NCI-H2029 (cell line): Measurements from ENCODE around the gene ILF3.

Experiments
- DNase-seq: peaks from one replicate; lab custom pipeline; 2025; lab: John Stamatoyannopoulos, UW

The ILF3 gene

DNA sequence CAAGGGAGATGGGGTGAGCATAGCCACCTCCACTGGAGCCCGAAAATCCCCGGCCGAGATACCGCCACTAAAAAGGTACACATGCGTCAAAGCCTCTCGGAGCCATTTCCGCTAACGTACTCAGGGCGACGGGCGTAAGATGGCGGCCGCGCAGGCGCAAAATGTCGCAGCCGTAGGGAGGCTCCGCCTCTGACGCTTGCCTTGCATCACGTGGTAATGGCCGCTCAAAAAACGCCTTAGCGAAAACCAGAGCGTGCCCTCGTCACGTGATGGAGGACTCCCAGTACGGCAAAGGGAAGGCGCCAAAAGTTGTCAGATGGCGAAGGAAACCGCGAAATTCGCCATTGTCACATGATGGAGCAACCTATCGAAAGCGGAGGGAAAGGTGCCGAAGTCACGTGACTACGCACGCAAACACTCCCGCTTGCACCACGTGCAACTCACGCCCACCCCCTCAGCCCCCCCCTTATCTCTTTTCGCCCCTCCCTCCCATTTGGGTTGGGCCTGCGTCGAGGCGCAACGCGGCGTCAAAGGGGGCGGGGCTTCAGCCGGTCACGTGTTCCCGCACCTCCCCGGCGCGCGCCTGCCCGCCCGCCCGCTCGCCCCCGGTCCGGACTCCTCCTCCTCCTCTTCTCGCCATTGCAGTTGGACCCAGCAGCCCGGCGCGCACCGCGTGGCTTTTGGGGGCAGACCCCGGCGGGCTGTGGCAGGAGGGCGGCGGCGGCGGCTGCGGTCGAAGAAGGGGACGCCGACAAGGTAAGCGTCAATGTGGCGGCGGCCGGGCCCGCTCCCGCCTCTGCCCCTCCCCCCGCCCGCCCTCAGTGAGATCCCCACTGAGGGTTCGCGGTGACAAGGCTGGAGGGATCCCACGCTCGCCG is at the start of gene ILF3:
Gene ILF3, plus strand, starts transcription at position 615 of the 878 bp plus-strand sequence. CDS start 16,260 bp downstream, outside the sequence.
- peak; percentile 100 for DNase-seq

- no peak for DNase-seq
Measured at GRCh38 chr19:10604460-10604980, 49.6 kb upstream of the ILF3 start.

- DNase-seq = no peak
Measured at GRCh38 chr19:10611907-10612306, 42.2 kb upstream of the ILF3 start.

DNA sequence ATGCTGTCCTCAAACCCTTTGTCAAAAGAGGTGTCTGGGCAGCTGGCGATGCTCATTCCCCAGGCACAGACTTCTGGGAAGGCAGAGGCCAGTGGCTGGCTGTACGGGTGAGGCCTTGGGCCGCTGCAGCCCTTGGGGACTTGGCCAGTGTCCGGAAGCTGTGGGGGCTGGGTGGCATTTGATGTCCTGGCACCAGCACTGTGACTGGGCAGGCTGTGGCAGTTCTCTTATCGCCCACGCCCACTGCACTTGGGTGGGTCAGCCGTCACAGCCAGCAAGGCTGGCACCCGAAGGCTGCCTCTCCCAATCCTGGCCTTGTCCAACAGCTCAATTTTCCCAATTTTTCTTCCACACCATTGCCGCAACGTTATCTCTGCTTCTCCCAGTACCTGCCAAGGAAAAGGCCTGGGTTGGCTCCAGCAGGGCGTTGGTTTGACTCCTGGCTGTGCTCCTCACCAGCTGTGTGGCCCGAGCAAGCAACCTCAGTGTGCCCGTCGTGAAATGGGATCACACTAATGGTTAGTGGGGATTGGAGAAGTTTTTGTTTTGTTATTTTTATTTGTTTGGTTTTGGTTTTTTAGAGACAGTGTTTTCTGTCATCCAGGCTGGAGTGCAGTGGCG is 41.5 kb upstream of the ILF3 start:
- no peak for DNase-seq

GRCh38 chr19:10615429-10616023 is 38.6 kb upstream of the ILF3 start:
- no peak for DNase-seq

DNA sequence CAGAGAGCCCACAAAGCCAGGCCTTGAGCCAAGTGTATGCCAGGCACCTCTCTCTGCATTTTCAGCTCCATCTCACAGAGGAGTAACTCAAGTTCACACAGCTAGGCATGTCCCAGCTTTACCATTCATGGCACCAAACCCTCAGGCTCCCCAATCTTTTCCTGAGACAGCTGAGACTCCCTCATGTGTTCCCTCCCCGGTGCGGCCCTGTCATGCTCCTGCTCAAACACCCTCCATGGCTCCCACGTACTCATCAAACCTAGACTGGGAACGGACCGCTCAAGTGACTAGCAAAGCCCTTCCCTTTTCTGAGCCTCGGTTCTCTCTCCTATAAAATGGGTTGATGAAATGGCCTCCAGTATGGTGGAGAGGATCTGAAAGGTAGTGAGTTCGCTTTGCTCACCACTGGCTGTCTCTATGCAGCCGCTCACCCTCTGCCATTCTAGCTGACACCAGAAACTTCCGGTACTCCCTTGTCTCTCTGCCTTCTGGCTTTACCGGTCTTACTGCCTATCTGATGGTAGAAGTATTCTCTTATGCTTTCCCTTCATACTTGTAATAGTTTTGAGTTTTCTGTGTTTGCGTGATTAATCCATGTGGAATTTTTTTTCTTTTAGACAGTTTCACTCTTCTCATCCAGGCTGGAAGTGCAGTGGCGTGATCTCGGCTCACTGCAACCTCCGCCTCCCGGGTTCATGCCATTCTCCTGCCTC is 36.6 kb upstream of the ILF3 start:
- no peak for DNase-seq

- no peak for DNase-seq
Measured at GRCh38 chr19:10618846-10619245, 35.3 kb upstream of the ILF3 start.

DNA sequence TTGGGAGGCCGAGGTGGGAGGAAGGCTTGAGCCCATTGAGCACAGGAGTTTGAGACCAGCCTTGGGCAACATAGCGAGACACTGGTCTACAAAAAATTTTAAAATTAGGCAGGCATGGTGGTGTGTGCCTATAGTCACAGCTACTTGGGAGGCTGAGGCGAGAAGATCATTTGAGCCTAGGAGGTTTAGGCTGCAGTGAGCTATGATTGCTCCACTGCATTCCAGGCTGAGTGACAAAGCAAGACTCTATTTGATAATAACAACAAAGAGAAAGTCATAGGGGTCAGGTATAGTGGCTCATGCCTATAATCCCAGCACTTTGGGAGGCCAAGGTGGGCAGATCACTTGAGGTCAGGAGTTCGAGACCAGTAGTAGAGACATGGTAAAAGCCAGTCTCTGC is 33.4 kb upstream of the ILF3 start:
- no peak for DNase-seq

DNA sequence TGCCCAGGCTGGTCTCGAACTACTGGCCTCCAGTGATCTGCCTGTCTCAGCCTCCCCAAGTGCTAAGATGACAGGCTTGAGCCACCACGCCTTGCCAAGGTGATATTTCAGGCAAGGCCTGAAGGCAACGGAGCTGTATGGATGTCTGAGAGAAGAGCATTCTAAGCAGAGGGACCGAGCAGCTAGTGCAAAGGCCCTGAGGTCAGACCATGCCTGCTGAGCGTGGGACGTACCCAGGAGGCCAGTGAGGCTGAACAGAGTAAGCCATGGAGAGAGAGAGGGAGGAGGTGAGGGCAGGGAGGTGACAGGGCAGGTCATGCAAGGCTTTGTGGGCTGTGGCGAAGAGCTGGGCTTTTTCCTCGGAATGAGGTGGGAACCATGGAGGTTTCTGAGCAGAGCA is 32.2 kb upstream of the ILF3 start:
- no peak for DNase-seq

GRCh38 chr19:10624585-10624984 is 29.6 kb upstream of the ILF3 start:
- no peak for DNase-seq

GRCh38 chr19:10625003-10625761 is 29.0 kb upstream of the ILF3 start, which contains the start of gene SLC44A2:
SLC44A2 (plus strand) TSS chr19:10625553; CDS start chr19:10625634, 81 bp downstream.
- peak; percentile 81 for DNase-seq

- DNase-seq = no peak
Measured at GRCh38 chr19:10625762-10626138, 28.4 kb upstream of the ILF3 start.

- no peak for DNase-seq
Measured at GRCh38 chr19:10631874-10632273, 22.3 kb upstream of the ILF3 start.

GRCh38 chr19:10634430-10634829 is 19.7 kb upstream of the ILF3 start:
- no peak for DNase-seq

DNA sequence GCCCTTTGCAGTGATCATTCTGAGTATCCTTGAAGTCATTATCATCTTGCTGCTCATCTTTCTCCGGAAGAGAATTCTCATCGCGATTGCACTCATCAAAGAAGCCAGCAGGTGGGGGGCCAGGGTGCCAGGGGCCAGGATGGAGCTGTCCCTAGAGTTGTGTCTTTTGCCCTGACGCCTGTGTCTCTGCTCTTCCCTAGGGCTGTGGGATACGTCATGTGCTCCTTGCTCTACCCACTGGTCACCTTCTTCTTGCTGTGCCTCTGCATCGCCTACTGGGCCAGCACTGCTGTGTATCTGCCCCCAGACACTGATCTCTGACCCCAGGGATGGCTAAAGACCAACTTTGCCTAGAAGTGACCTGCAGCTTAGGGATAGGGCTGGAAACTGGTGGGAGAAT is 19.2 kb upstream of the ILF3 start:
- DNase-seq = no peak

DNA sequence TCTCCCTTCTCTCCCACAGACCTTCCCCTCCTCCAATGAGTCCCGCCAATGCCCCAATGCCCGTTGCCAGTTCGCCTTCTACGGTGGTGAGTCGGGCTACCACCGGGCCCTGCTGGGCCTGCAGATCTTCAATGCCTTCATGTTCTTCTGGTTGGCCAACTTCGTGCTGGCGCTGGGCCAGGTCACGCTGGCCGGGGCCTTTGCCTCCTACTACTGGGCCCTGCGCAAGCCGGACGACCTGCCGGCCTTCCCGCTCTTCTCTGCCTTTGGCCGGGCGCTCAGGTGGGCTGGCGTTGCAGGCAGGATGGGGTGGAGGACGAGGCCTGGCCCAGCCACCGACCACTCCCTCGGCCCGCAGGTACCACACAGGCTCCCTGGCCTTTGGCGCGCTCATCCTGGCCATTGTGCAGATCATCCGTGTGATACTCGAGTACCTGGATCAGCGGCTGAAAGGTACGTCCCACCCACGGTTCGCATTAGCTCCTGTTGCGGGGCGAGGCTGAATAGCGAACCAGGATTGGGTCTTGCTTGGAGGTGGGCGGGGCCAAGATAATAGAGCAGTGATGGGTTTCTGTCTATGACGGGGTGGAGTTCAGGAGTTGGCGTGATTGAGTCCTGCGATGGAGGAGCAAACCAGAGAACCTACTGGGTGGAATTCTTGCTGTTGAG is 17.7 kb upstream of the ILF3 start:
- DNase-seq = no peak

DNA sequence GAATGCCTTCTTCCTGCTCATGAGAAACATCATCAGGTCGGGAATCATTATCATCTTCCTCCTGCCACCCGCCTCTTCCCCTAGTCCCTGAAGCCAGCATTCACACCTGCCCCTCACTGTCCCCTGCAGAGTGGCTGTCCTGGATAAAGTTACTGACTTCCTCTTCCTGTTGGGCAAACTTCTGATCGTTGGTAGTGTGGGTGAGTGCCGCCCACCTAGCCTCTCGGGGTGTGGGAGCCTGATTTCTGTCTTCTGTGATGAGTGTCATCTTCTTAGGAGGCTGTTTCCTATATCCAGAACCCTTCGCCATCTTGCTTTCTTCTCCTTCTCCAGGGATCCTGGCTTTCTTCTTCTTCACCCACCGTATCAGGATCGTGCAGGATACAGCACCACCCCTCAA is 16.3 kb upstream of the ILF3 start:
- DNase-seq = no peak

DNA sequence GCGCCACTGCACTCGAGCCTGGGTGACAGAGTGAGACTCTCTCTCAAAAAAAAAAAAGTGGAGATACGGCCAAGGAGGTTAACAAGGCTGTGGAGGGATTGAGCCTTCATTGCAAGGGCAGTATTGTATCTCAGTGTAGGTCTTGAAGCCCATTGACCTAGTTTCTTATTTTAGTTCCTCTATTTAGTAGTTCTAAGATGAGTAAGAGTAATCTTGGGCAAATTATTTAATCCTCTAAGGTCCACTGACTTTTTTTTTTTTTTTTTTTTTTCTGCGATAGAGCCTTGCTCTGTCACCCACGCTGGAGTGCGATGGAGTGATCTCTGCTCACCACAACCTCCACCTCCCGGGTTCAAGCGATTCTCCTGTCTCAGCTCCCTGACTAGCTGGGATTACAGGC is 14.3 kb upstream of the ILF3 start:
- DNase-seq = no peak

GRCh38 chr19:10640361-10640760 is 13.8 kb upstream of the ILF3 start:
- DNase-seq = no peak

DNA sequence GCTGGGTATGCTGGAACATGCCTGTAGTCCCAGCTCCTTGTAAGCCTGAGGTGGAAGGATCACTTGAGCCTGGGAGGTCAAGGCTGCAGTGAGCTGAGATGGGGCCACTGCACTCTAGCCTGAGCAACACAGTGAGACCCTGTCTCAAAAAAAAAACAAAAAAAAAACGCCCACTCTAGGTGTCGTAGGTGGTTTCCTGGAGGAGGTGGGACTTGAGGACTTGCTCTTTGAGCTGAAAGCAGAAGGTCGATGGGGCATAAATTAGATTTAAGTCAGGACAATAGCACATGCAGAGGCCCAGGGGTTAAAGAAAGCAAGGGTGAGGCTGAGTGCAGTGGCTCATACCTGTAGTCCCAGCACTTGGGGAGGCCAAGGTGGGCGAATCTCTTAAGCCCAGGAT is 12.9 kb upstream of the ILF3 start:
- no peak for DNase-seq
